ENCODE data around the gene FCRL5.
A peak's percentile ranks its signal among the peaks of the same experiment; 100 is the strongest.
"Not testable (repeated sequence)": the region's sequence is repeated elsewhere in the genome, so short reads cannot be mapped to it uniquely, and the experiment has no call there.

FCRL5 gene

GRCh38 chr1:157490467-157491165 lies 61.7 kb downstream of the FCRL5 start:
- TF ChIP-seq CTCF (IDR thresholded peaks at IDR 0.05; ENCODE audit: insufficient read depth, low read depth, low read length, missing control alignments) = peak; percentile 70
- DNase-seq (ENCODE audit: low read depth) = peak; percentile 64
- no peak overlapping the region for H3K4me3 ChIP-seq (ENCODE audit: low read length)

- no peak for DNase-seq (ENCODE audit: low read depth)
- H3K4me3 ChIP-seq (ENCODE audit: low read length) = no peak overlapping the region
- TF ChIP-seq CTCF (IDR thresholded peaks at IDR 0.05; ENCODE audit: insufficient read depth, low read depth, low read length, missing control alignments) = no peak
Measured at GRCh38 chr1:157488156-157488555, 64.2 kb downstream of the FCRL5 start.

- H3K4me3 ChIP-seq (ENCODE audit: low read length) = no peak overlapping the region
- TF ChIP-seq CTCF (IDR thresholded peaks at IDR 0.05; ENCODE audit: insufficient read depth, low read depth, low read length, missing control alignments) = no peak
- no peak for DNase-seq (ENCODE audit: low read depth)
Measured at GRCh38 chr1:157487504-157487903, 64.8 kb downstream of the FCRL5 start.

- DNase-seq (ENCODE audit: low read depth) = no peak
- TF ChIP-seq CTCF (IDR thresholded peaks at IDR 0.05; ENCODE audit: insufficient read depth, low read depth, low read length, missing control alignments) = no peak
- no peak overlapping the region for H3K4me3 ChIP-seq (ENCODE audit: low read length)
Measured at GRCh38 chr1:157487096-157487495, 65.2 kb downstream of the FCRL5 start.

GRCh38 chr1:157486400-157486799 lies 65.9 kb downstream of the FCRL5 start:
- not testable (repeated sequence) for DNase-seq (ENCODE audit: low read depth); H3K4me3 ChIP-seq (ENCODE audit: low read length)

- no peak overlapping the region for H3K4me3 ChIP-seq (ENCODE audit: low read length)
- TF ChIP-seq CTCF (IDR thresholded peaks at IDR 0.05; ENCODE audit: insufficient read depth, low read depth, low read length, missing control alignments) = no peak
- DNase-seq (ENCODE audit: low read depth) = no peak
Measured at GRCh38 chr1:157485793-157486192, 66.5 kb downstream of the FCRL5 start.

- no peak for TF ChIP-seq CTCF (IDR thresholded peaks at IDR 0.05; ENCODE audit: insufficient read depth, low read depth, low read length, missing control alignments)
- H3K4me3 ChIP-seq (ENCODE audit: low read length) = no peak overlapping the region
- no peak for DNase-seq (ENCODE audit: low read depth)
Measured at GRCh38 chr1:157484573-157484972, 67.7 kb downstream of the FCRL5 start.

Data from epithelial cell of esophagus (primary cell).